Activated T-cell treated with anti-CD3 and anti-CD28 coated beads, Interleukin-2, amount 50 U/mL, for 72 hours (primary cell): ENCODE results near the gene MZT1. TPM values are rescaled to one million over a fixed set of nuclear protein-coding genes. Genes with fewer than 3 reads are reported as not detected.

Experiments used
- ATAC-seq, 2 donors: fragments of 150-1000 bp; cut with Tn5 transposase; replicated peaks in 1 of 2; 2 replicates each; pipeline ENCODE4 v1.10.0; 2021; ENCODE audit warnings: moderate library complexity in 2 of 2, mild to moderate bottlenecking in 1 of 2
- DNase-seq, 2 donors: peaks; one replicate each; pipeline ENCODE4 v3.0.0; 2021 to 2022; ENCODE audit warnings: mixed read lengths in 1 of 2
- H3K27ac Mint-ChIP-seq: one replicate; pipeline ENCODE4 v1.8.0; 2022; ENCODE audit warnings: mild to moderate bottlenecking, moderate library complexity, mixed read lengths
- H3K27me3 Mint-ChIP-seq: one replicate; pipeline ENCODE4 v1.8.0; 2022; ENCODE audit warnings: low read depth, mixed read lengths
- H3K36me3 Mint-ChIP-seq, 2 donors: one replicate each; pipeline ENCODE4 v1.8.0; 2022; ENCODE audit warnings: mixed read lengths in 2 of 2, mild to moderate bottlenecking in 1 of 2; ENCODE audit not compliant: insufficient read depth in 2 of 2
- H3K4me1 Mint-ChIP-seq: one replicate; pipeline ENCODE4 v1.8.0; 2022; ENCODE audit warnings: low read depth, mixed read lengths
- H3K4me3 Mint-ChIP-seq, 2 donors: one replicate each; pipeline ENCODE4 v1.8.0; 2022; ENCODE audit warnings: mild to moderate bottlenecking in 2 of 2, mixed read lengths in 2 of 2, moderate library complexity in 2 of 2
- H3K9me3 Mint-ChIP-seq, 2 donors: one replicate each; pipeline ENCODE4 v1.8.0; 2022; ENCODE audit warnings: mixed read lengths in 2 of 2
- total RNA-seq, 2 donors: library from RNA; stranded (reverse); gene quantifications; one replicate each; pipeline ENCODE4 v1.2.3, GENCODE V29; 2022

Gene MZT1, protein sequence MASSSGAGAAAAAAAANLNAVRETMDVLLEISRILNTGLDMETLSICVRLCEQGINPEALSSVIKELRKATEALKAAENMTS
- total RNA-seq = 10 to 100 TPM; 23.4 to 29.0 TPM

GRCh38 chr13:72727417-72728289, at the start of gene MZT1, which contains the start of gene BORA:
TSS of gene MZT1 (minus strand) at chr13:72727629. CDS start at chr13:72727602, 27 bp downstream.
TSS of gene BORA (plus strand) at chr13:72727923. CDS start at chr13:72728941, 1,018 bp downstream.
- peak; percentile 95 to 96 for DNase-seq
- peak within 1 kb of the TSS; percentile 91 to 96 for H3K4me3 Mint-ChIP-seq
- peak within 1 kb of the TSS; percentile 92 for H3K27ac Mint-ChIP-seq
- no peaks in the 10 kb centered on the region for H3K27me3 Mint-ChIP-seq
- H3K4me1 Mint-ChIP-seq = peaks cover 38% of the 10 kb centered on the region
- H3K36me3 Mint-ChIP-seq = peaks cover 16 to 32% of the 10 kb centered on the region in 2 donors
- ATAC-seq = peak; percentile 95
- no peaks in the 10 kb centered on the region for H3K9me3 Mint-ChIP-seq

- H3K4me1 Mint-ChIP-seq = peaks cover 14% of the 10 kb centered on the region
- no peak overlapping the region for H3K27ac Mint-ChIP-seq
- DNase-seq (no peak), ATAC-seq (no peak)
- no peak overlapping the region for H3K4me3 Mint-ChIP-seq
- peaks cover 5 to 44% of the 10 kb centered on the region in 2 donors for H3K36me3 Mint-ChIP-seq
- no peaks in the 10 kb centered on the region for H3K27me3 Mint-ChIP-seq
- no peaks in the 10 kb centered on the region for H3K9me3 Mint-ChIP-seq
These were observed 46.6 kb upstream of the MZT1 start for GRCh38 chr13:72774019-72774418.

DNA sequence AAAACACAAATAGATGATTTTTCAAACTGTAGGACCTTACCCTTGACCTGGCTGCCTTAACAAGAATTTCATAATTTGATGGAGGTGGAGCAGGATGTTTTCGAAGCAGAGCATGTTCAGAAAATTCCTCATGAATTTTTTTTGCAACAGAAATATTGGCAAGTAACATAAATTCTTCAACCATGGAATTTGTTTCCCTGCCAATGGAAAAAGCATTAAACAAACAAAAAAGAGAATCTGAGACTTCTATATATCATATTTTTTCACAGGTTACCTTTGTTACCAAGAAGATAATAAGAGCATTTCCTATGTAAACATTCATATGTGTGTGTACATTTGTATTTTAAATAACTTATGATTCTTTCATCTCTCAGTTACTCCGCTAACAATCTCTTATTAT, 36.0 kb upstream of the MZT1 start:
- no peak for ATAC-seq
- H3K4me3 Mint-ChIP-seq = no peak overlapping the region
- peaks cover 0 to 27% of the 10 kb centered on the region in 2 donors for H3K36me3 Mint-ChIP-seq
- H3K9me3 Mint-ChIP-seq = no peaks in the 10 kb centered on the region
- DNase-seq = no peak
- H3K27me3 Mint-ChIP-seq = no peaks in the 10 kb centered on the region
- no peaks in the 10 kb centered on the region for H3K4me1 Mint-ChIP-seq
- H3K27ac Mint-ChIP-seq = no peak overlapping the region

GRCh38 chr13:72760189-72760588, 32.8 kb upstream of the MZT1 start:
- Mint-ChIP-seq H3K36me3 (peaks cover 0 to 16% of the 10 kb centered on the region in 2 donors), H3K9me3 (no peaks in the 10 kb centered on the region), H3K4me3 (no peak overlapping the region), H3K27me3 (no peaks in the 10 kb centered on the region), H3K27ac (peak overlapping the region; percentile 46), H3K4me1 (no peaks in the 10 kb centered on the region)
- DNase-seq (no peak), ATAC-seq (no peak)

- Mint-ChIP-seq H3K9me3 (no peaks in the 10 kb centered on the region), H3K27ac (peak overlapping the region; percentile 38), H3K27me3 (no peaks in the 10 kb centered on the region), H3K4me3 (no peak overlapping the region), H3K4me1 (no peaks in the 10 kb centered on the region), H3K36me3 (peaks cover 0 to 16% of the 10 kb centered on the region in 2 donors)
- ATAC-seq (peak; percentile 52 to 76), DNase-seq (no peak)
These were observed 30.5 kb upstream of the MZT1 start for GRCh38 chr13:72757792-72758535.

GRCh38 chr13:72754111-72754510, 26.7 kb upstream of the MZT1 start:
- H3K27me3 Mint-ChIP-seq = no peaks in the 10 kb centered on the region
- no peak overlapping the region for H3K4me3 Mint-ChIP-seq
- ATAC-seq (no peak), DNase-seq (no peak)
- H3K4me1 Mint-ChIP-seq = no peaks in the 10 kb centered on the region
- H3K27ac Mint-ChIP-seq = no peak overlapping the region
- no peaks in the 10 kb centered on the region for H3K9me3 Mint-ChIP-seq
- H3K36me3 Mint-ChIP-seq = peaks cover 12 to 30% of the 10 kb centered on the region in 2 donors

DNA sequence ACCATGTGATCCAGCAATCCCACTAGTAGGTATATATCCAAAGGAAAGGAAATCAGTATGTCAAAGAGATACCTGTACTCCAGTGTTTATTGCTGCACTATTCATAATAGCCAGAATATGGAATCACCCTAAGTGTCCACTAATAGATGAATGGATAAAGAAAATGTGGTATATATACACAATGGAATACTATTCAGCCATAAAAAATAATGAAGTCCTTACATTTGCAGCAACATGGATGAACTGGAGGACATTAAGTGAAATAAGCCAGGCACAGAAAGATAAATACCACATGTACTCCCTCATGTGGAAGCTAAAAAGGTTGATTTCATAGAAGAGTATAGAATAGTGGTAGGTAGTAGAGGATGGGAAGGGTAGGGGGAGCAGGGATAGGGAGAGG, 23.8 kb upstream of the MZT1 start:
- H3K36me3 Mint-ChIP-seq = peaks cover 16 to 34% of the 10 kb centered on the region in 2 donors
- peaks cover 5% of the 10 kb centered on the region for H3K4me1 Mint-ChIP-seq
- no peaks in the 10 kb centered on the region for H3K9me3 Mint-ChIP-seq
- H3K27ac Mint-ChIP-seq = no peak overlapping the region
- H3K27me3 Mint-ChIP-seq = no peaks in the 10 kb centered on the region
- ATAC-seq = no peak
- no peak overlapping the region for H3K4me3 Mint-ChIP-seq
- DNase-seq = no peak

DNA sequence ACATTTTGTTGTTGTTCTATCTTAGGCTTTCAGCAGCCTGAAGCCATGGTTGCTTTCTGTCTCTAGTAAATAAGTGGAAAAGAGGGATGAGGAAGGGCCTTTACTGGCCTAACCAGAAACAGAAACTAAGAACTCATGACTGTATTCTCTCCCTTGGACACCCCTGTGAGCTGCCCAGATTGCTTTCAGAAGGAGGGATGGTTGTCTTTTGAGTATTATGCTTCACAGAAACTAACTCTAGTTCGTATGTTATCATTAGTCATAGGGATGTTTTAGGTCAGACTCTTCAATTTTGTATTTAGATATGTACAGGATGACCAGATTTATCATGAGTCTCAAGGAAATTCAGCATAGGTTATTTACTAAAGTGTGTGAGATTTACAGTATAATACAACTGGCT, 17.8 kb upstream of the MZT1 start:
- no peak overlapping the region for H3K4me3 Mint-ChIP-seq
- H3K27me3 Mint-ChIP-seq = no peaks in the 10 kb centered on the region
- DNase-seq (peak in 1 of 2 donors; percentile 9), ATAC-seq (peak; percentile 57 to 94)
- H3K27ac Mint-ChIP-seq = peak overlapping the region; percentile 77
- peaks cover 13% of the 10 kb centered on the region for H3K4me1 Mint-ChIP-seq
- no peaks in the 10 kb centered on the region for H3K9me3 Mint-ChIP-seq
- peaks cover 10 to 24% of the 10 kb centered on the region in 2 donors for H3K36me3 Mint-ChIP-seq

GRCh38 chr13:72740015-72740414, 12.6 kb upstream of the MZT1 start:
- Mint-ChIP-seq H3K4me3 (no peak overlapping the region), H3K9me3 (no peaks in the 10 kb centered on the region), H3K36me3 (peaks cover 4 to 25% of the 10 kb centered on the region in 2 donors), H3K27ac (no peak overlapping the region), H3K4me1 (peaks cover 13% of the 10 kb centered on the region), H3K27me3 (no peaks in the 10 kb centered on the region)
- ATAC-seq (no peak), DNase-seq (no peak)

- ATAC-seq = no peak
These were observed 9.6 kb upstream of the MZT1 start for GRCh38 chr13:72737033-72737432.

GRCh38 chr13:72728290-72728605, 819 bp upstream of the MZT1 start:
- Mint-ChIP-seq H3K36me3 (peaks cover 14 to 29% of the 10 kb centered on the region in 2 donors), H3K27ac (peak overlapping the region; percentile 92), H3K9me3 (no peaks in the 10 kb centered on the region), H3K4me3 (peak overlapping the region; percentile 91 to 96), H3K27me3 (no peaks in the 10 kb centered on the region), H3K4me1 (peaks cover 37% of the 10 kb centered on the region)
- ATAC-seq (no peak), DNase-seq (no peak)

More at GRCh38 chr13:72737033-72737432, 9.6 kb upstream of the MZT1 start:
- no peak for DNase-seq
- Mint-ChIP-seq H3K27ac (no peak overlapping the region), H3K9me3 (no peaks in the 10 kb centered on the region), H3K4me1 (peaks cover 18% of the 10 kb centered on the region), H3K36me3 (peaks cover 7 to 24% of the 10 kb centered on the region in 2 donors), H3K27me3 (no peaks in the 10 kb centered on the region), H3K4me3 (no peak overlapping the region)

GRCh38 chr13:72726726-72727416, 558 bp downstream of the MZT1 start:
- Mint-ChIP-seq H3K27ac (peak overlapping the region; percentile 89), H3K36me3 (peaks cover 16 to 30% of the 10 kb centered on the region in 2 donors), H3K27me3 (no peaks in the 10 kb centered on the region), H3K9me3 (no peaks in the 10 kb centered on the region), H3K4me3 (peak overlapping the region; percentile 91 to 96), H3K4me1 (peaks cover 41% of the 10 kb centered on the region)
- peak; percentile 29 to 47 for ATAC-seq
- DNase-seq = peak; percentile 61 to 63
